B cell (primary cell): ENCODE data around the gene POLR2A. TPM values are rescaled to one million over a fixed set of nuclear protein-coding genes. Genes with fewer than 3 reads are reported as not detected.

ENCODE experiments used
- ATAC-seq: fragments of 200-7000 bp; cut with Tn5 transposase; one replicate; pipeline ENCODE4 v1.10.0; 2021; ENCODE audit warnings: low read depth, mild to moderate bottlenecking, moderate number of reproducible peaks, moderate library complexity
- CTCF ChIA-PET: fragments of 350-600 bp; sonication (Branson Sonifier 250); formaldehyde crosslinking; loops from one replicate; lab custom pipeline; 2021; ENCODE audit warnings: antibody characterized with exemption, inconsistent platforms; lab: Charles Lee
- POLR2A ChIA-PET: fragments of 350-600 bp; sonication (Branson Sonifier 250); formaldehyde crosslinking; loops from one replicate; lab custom pipeline; 2021; ENCODE audit warnings: antibody characterized with exemption; lab: Charles Lee
- DNase-seq: peaks from one replicate; pipeline ENCODE4 v3.0.0; 2013
- H2AFZ ChIP-seq: 2 replicates; pipeline ENCODE4 v1.6.1; 2012; ENCODE audit warnings: mild to moderate bottlenecking, low read depth, low read length; ENCODE audit not compliant: insufficient read depth, poor library complexity, severe bottlenecking
- H3K27ac ChIP-seq, 2 donors: 1 replicate in 1 of 2; 2 replicates in 1 of 2; pipeline ENCODE4 v1.5.1; 2012 to 2013; ENCODE audit warnings: low read length in 2 of 2, mild to moderate bottlenecking in 2 of 2, moderate library complexity in 1 of 2
- H3K27me3 ChIP-seq, 4 experiments: fragments of 200-600 bp in 1 of 4; sonication (generic) in 1 of 4; replicated peaks in 1 of 4; 1 replicate in 2 of 4; 2 replicates in 2 of 4; pipeline versions ENCODE4 v1.6.1 to v1.7.0; 2013 to 2016; ENCODE audit warnings: low read length in 3 of 4, mild to moderate bottlenecking in 2 of 4, mixed read lengths in 1 of 4, moderate library complexity in 1 of 4; ENCODE audit not compliant: insufficient read depth in 4 of 4, control insufficient read depth in 3 of 4; ENCODE audit errors: control extremely low read depth in 1 of 4
- H3K36me3 ChIP-seq, 2 experiments: replicated peaks in 1 of 2; 1 replicate in 1 of 2; 2 replicates in 1 of 2; pipeline versions ENCODE4 v1.6.1 to v1.7.1; 2013; ENCODE audit warnings: low read length in 1 of 2; ENCODE audit not compliant: insufficient read depth in 2 of 2, control insufficient read depth in 1 of 2; ENCODE audit errors: control extremely low read depth in 1 of 2, extremely low read depth in 1 of 2
- H3K4me1 ChIP-seq, 2 donors: fragments of 200-600 bp in 1 of 2; sonication (generic) in 1 of 2; 1 replicate in 1 of 2; 2 replicates in 1 of 2; pipeline versions ENCODE4 v1.5.1 to v1.6.1; 2013 to 2017; ENCODE audit warnings: low read length in 2 of 2; ENCODE audit not compliant: control insufficient read depth in 2 of 2, insufficient read depth in 2 of 2
- H3K4me2 ChIP-seq: replicated peaks from 2 replicates; pipeline ENCODE3; 2012; ENCODE audit warnings: mild to moderate bottlenecking, low read depth, low read length; ENCODE audit not compliant: poor library complexity, severe bottlenecking
- H3K4me3 ChIP-seq, 5 experiments: fragments of 200-600 bp in 1 of 5; sonication (generic) in 1 of 5; 1 replicate in 3 of 5; 2 replicates in 2 of 5; pipeline versions ENCODE4 v1.5.1 to v1.7.0; 2011 to 2016; ENCODE audit warnings: low read length in 4 of 5, mild to moderate bottlenecking in 4 of 5, low read depth in 2 of 5, control low read depth in 1 of 5, moderate library complexity in 1 of 5; ENCODE audit not compliant: insufficient read depth in 1 of 5; ENCODE audit errors: control extremely low read depth in 1 of 5, extremely low read depth in 1 of 5
- H3K79me2 ChIP-seq: fragments of 200-600 bp; sonication (generic); one replicate; pipeline ENCODE4 v1.6.0; 2016; ENCODE audit warnings: low read length; ENCODE audit not compliant: control insufficient read depth, insufficient read depth
- H3K9ac ChIP-seq: fragments of 200-600 bp; sonication (generic); 2 replicates; pipeline ENCODE4 v1.6.1; 2017; ENCODE audit warnings: mild to moderate bottlenecking, low read length, moderate library complexity
- H3K9me3 ChIP-seq, 3 donors: one replicate each; pipeline versions ENCODE4 v1.6.1 to v1.7.1; 2013; ENCODE audit warnings: low read length in 2 of 3; ENCODE audit not compliant: control insufficient read depth in 2 of 3, insufficient read depth in 1 of 3; ENCODE audit errors: control extremely low read depth in 1 of 3
- H4K20me1 ChIP-seq: 2 replicates; pipeline ENCODE4 v1.6.0; 2012; ENCODE audit warnings: mild to moderate bottlenecking, low read length; ENCODE audit not compliant: insufficient read depth, control insufficient read depth, poor library complexity, severe bottlenecking
- H3K27ac Mint-ChIP-seq: one replicate; pipeline ENCODE4 v1.8.0; 2021; ENCODE audit warnings: mixed read lengths
- H3K27me3 Mint-ChIP-seq: one replicate; pipeline ENCODE4 v1.8.0; 2021; ENCODE audit warnings: mixed read lengths
- H3K4me1 Mint-ChIP-seq: one replicate; pipeline ENCODE4 v1.8.0; 2021; ENCODE audit warnings: mixed read lengths
- H3K4me3 Mint-ChIP-seq: one replicate; pipeline ENCODE4 v1.8.0; 2021; ENCODE audit warnings: mixed read lengths
- H3K9me3 Mint-ChIP-seq: one replicate; pipeline ENCODE4 v1.8.0; 2022; ENCODE audit warnings: mixed read lengths; ENCODE audit not compliant: insufficient read depth
- CTCF ChIP-seq: fragments of 200-600 bp; IDR thresholded peaks from one replicate; pipeline ENCODE4 v1.8.0; 2022; ENCODE audit warnings: antibody characterized with exemption, mild to moderate bottlenecking
- EZH2 ChIP-seq: IDR thresholded peaks from 2 replicates; pipeline ENCODE4 v1.6.1; 2012; ENCODE audit warnings: borderline replicate concordance, low read depth, mild to moderate bottlenecking, moderate library complexity, low read length; ENCODE audit not compliant: insufficient read depth, poor library complexity, severe bottlenecking
- WGBS: methylation state at CpG from one replicate; pipeline ENCODE4 v1.1.5; 2013; ENCODE audit warnings: missing lambda C conversion rate; ENCODE audit not compliant: insufficient coverage; 5-methylcytosine and 5-hydroxymethylcytosine counted together
- intact Hi-C: fragments of 100-400 bp; cut with micrococcal nuclease; formaldehyde crosslinking; loops from one replicate; pipeline ENCODE4 v1.10.0; 2022
- polyA plus RNA-seq: library from polyadenylated mRNA; depleted of rRNA; stranded (reverse); fragments of >200 nt; gene quantifications from 2 replicates; pipeline ENCODE4 v1.2.3, GENCODE V29; 2012
- total RNA-seq, 2 donors: library from RNA; stranded (reverse); fragments of 120-200 nt in 1 of 2; gene quantifications; 1 replicate in 1 of 2; 2 replicates in 1 of 2; pipeline versions ENCODE4 v1.2.3 to v1.2.4, GENCODE V29; 2013 to 2022

The POLR2A gene
- total and polyA plus RNA-seq, 2 donors (not counting 1 experiment from before 2014, with no cell fraction given): 56.5 to 225 TPM

GRCh38 chr17:7538891-7539545, 54.9 kb downstream of the POLR2A start:
- H3K4me3 ChIP-seq: no peak overlapping the region
- H3K9ac ChIP-seq: no peak overlapping the region
- POLR2A ChIA-PET: no interaction called here
- CTCF ChIA-PET: interaction anchor here (1.3 to 1.5 kb wide), 2 partner anchors 17 to 22 kb away, joined by 4 to 5 read pairs; no protein-coding TSS in a partner anchor
- peaks cover 0 to 15% (median 6%) of the 10 kb centered on the region in 3 donors for H3K9me3 ChIP-seq
- DNase-seq: no peak
- no peak overlapping the region for H3K27ac ChIP-seq
- Mint-ChIP-seq H3K27me3 (no peaks in the 10 kb centered on the region), H3K27ac (no peak overlapping the region), H3K9me3 (no peaks in the 10 kb centered on the region), H3K4me3 (no peak overlapping the region), H3K4me1 (no peaks in the 10 kb centered on the region)
- H3K4me2 ChIP-seq: no peak overlapping the region
- no peaks in the 10 kb centered on the region for H4K20me1 ChIP-seq
- intact Hi-C loops: no loop called here
- WGBS: 86% methylated on average over 9 of the region's 11 CpGs
- H3K36me3 ChIP-seq: no peaks in the 10 kb centered on the region
- H3K4me1 ChIP-seq: no peaks in the 10 kb centered on the region
- ATAC-seq: no peak
- TF ChIP-seq CTCF (no peak), EZH2 (no peak)
- H3K79me2 ChIP-seq: no peaks in the 10 kb centered on the region
- no peaks in the 10 kb centered on the region for H3K27me3 ChIP-seq
- no peak overlapping the region for H2AFZ ChIP-seq

- H3K27me3 ChIP-seq: no peaks in the 10 kb centered on the region
- H4K20me1 ChIP-seq: no peaks in the 10 kb centered on the region
- H3K79me2 ChIP-seq: no peaks in the 10 kb centered on the region
- no peak overlapping the region for H2AFZ ChIP-seq
- H3K36me3 ChIP-seq: no peaks in the 10 kb centered on the region
- no peak for DNase-seq
- H3K9ac ChIP-seq: no peak overlapping the region
- intact Hi-C loops: no loop called here
- Mint-ChIP-seq H3K4me3 (no peak overlapping the region), H3K27me3 (no peaks in the 10 kb centered on the region), H3K4me1 (no peaks in the 10 kb centered on the region), H3K27ac (no peak overlapping the region), H3K9me3 (no peaks in the 10 kb centered on the region)
- peaks cover 0 to 15% (median 6%) of the 10 kb centered on the region in 3 donors for H3K9me3 ChIP-seq
- H3K4me1 ChIP-seq: no peaks in the 10 kb centered on the region
- no peak overlapping the region for H3K27ac ChIP-seq
- ChIA-PET CTCF (interaction anchor here (0.7 to 12.1 kb wide), 2 partner anchors 19 to 49 kb away, joined by 3 to 126 read pairs; partner anchors contain the start of genes SENP3 and TNFSF13), POLR2A (no interaction called here)
- no peak overlapping the region for H3K4me3 ChIP-seq
- H3K4me2 ChIP-seq: no peak overlapping the region
- WGBS: 94% methylated on average over 8 of the region's 9 CpGs
- no peak for ATAC-seq
- TF ChIP-seq EZH2 (no peak), CTCF (no peak)
These were observed 57.0 kb downstream of the POLR2A start for GRCh38 chr17:7541074-7541621.
